Measurements from ENCODE around the gene AFDN. TPM values are rescaled to one million over a fixed set of nuclear protein-coding genes. Genes with fewer than 3 reads are reported as not detected.

AFDN gene
- total RNA-seq, 1 donor from 2014 or later: 357 TPM

DNA sequence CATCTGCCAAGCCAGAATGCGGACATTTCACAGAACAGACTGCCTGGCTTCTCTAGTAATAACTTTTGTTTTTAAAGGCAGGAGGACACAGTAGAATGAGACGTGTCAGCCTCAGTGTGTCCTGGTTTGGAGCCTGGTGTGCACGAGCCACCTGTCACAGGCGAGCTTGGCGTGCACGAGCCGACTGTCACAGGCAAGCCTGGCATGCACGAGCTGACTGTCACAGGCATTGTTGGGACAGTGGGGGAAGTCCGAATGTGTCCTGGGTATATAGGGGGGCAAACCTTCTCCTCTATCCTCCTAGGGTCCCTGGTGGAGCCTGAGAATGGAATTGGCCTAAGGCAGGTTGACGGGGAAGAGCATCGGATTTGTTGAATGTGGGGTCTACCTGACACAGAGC is 178.2 kb downstream of the AFDN start:
- Mint-ChIP-seq H3K27ac (no peak overlapping the region), H3K4me3 (no peak overlapping the region), H3K4me1 (no peaks in the 10 kb centered on the region), H3K9me3 (peaks cover 21% of the 10 kb centered on the region), H3K36me3 (no peaks in the 10 kb centered on the region), H3K27me3 (ENCODE audit: insufficient read depth, low read depth) (peaks cover 6% of the 10 kb centered on the region)
- Histone ChIP-seq H3K79me2 (ENCODE audit: low read depth) (no peaks in the 10 kb centered on the region), H3K4me3 (no peak overlapping the region), H3K9ac (no peak overlapping the region), H4K20me1 (ENCODE audit: low read depth) (no peaks in the 10 kb centered on the region), H3K27me3 (no peaks in the 10 kb centered on the region), H3K4me1 (peaks cover 4% of the 10 kb centered on the region), H3F3A (ENCODE audit: low read depth) (no peaks in the 10 kb centered on the region), H3K27ac (no peak overlapping the region), H3K9me3 (ENCODE audit: low read depth) (peaks cover 7% of the 10 kb centered on the region), H3K4me2 (no peak overlapping the region), H2AFZ (replicated peaks) (no peak overlapping the region), H3K36me3 (no peaks in the 10 kb centered on the region)
- DNase-seq (ENCODE audit: low spot score): no peak
- TF ChIP-seq EZH2phosphoT487 (IDR thresholded peaks at IDR 0.05): no peak
- TF ChIP-seq CTCF (IDR thresholded peaks at IDR 0.05): no peak
- no peak for TF ChIP-seq EZH2 (IDR thresholded peaks at IDR 0.05)

GRCh38 chr6:168005796-168006195 is 179.1 kb downstream of the AFDN start:
- no peak for TF ChIP-seq EZH2phosphoT487 (IDR thresholded peaks at IDR 0.05)
- TF ChIP-seq CTCF (IDR thresholded peaks at IDR 0.05): no peak
- no peak for TF ChIP-seq EZH2 (IDR thresholded peaks at IDR 0.05)
- Histone ChIP-seq H3K4me3 (no peak overlapping the region), H3F3A (ENCODE audit: low read depth) (no peaks in the 10 kb centered on the region), H3K4me2 (no peak overlapping the region), H3K27me3 (no peaks in the 10 kb centered on the region), H3K79me2 (ENCODE audit: low read depth) (no peaks in the 10 kb centered on the region), H4K20me1 (ENCODE audit: low read depth) (no peaks in the 10 kb centered on the region), H2AFZ (replicated peaks) (no peak overlapping the region), H3K9me3 (ENCODE audit: low read depth) (peaks cover 8% of the 10 kb centered on the region), H3K9ac (no peak overlapping the region), H3K27ac (no peak overlapping the region), H3K36me3 (no peaks in the 10 kb centered on the region), H3K4me1 (peaks cover 4% of the 10 kb centered on the region)
- H3K27ac Mint-ChIP-seq: no peak overlapping the region
- no peak for DNase-seq (ENCODE audit: low spot score)
- H3K36me3 Mint-ChIP-seq: no peaks in the 10 kb centered on the region
- peaks cover 6% of the 10 kb centered on the region for H3K27me3 Mint-ChIP-seq (ENCODE audit: insufficient read depth, low read depth)
- no peak overlapping the region for H3K4me3 Mint-ChIP-seq
- H3K9me3 Mint-ChIP-seq: peaks cover 26% of the 10 kb centered on the region
- no peaks in the 10 kb centered on the region for H3K4me1 Mint-ChIP-seq

DNA sequence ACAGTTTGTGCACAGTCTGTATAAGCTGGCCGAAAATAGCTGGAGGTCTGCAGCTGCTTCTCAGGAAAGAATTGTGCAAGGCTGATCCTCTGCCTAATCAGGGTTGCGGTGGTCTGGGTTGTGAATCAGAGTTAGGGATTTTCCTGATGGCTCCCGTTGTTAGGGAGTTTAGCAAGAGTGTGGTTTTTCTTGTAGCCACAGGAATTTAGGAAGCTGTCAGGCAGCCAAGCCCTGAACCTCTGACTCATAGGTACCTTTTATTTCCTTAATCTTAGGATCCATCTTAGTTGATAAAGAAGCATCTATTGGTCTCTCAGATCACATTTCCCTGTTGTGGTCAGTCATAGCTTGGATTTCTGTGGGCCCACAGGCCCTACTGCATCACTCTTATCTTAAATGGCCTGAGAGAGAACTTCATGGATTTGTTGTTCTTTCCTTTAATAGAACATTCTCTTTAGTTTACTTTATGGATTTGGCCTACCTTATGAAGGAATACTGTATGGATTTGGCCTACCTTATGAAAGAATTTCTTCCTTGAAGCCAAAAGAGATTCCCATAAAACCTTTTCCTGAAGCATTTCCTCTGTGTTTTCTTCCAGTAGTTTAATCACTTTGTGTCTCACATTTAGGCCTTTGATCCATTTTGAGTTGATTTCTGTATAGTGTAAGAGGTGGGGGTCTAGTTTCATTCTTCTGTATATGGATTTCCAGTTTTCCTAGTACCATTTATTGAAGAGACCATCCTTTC is 181.1 kb downstream of the AFDN start:
- Histone ChIP-seq H3K4me2 (no peak overlapping the region), H2AFZ (replicated peaks) (peak overlapping the region; percentile 9), H3F3A (ENCODE audit: low read depth) (no peaks in the 10 kb centered on the region), H3K9me3 (ENCODE audit: low read depth) (peaks cover 19% of the 10 kb centered on the region), H3K27ac (no peak overlapping the region), H3K36me3 (no peaks in the 10 kb centered on the region), H3K27me3 (no peaks in the 10 kb centered on the region), H3K9ac (no peak overlapping the region), H4K20me1 (ENCODE audit: low read depth) (no peaks in the 10 kb centered on the region), H3K79me2 (ENCODE audit: low read depth) (no peaks in the 10 kb centered on the region), H3K4me3 (no peak overlapping the region), H3K4me1 (peaks cover 4% of the 10 kb centered on the region)
- H3K36me3 Mint-ChIP-seq: no peaks in the 10 kb centered on the region
- peaks cover 39% of the 10 kb centered on the region for H3K9me3 Mint-ChIP-seq
- DNase-seq (ENCODE audit: low spot score): no peak
- H3K27ac Mint-ChIP-seq: no peak overlapping the region
- no peaks in the 10 kb centered on the region for H3K4me1 Mint-ChIP-seq
- no peak for TF ChIP-seq EZH2 (IDR thresholded peaks at IDR 0.05)
- TF ChIP-seq CTCF (IDR thresholded peaks at IDR 0.05): no peak
- TF ChIP-seq EZH2phosphoT487 (IDR thresholded peaks at IDR 0.05): no peak
- H3K27me3 Mint-ChIP-seq (ENCODE audit: insufficient read depth, low read depth): peaks cover 4% of the 10 kb centered on the region
- no peak overlapping the region for H3K4me3 Mint-ChIP-seq

Measured in neural progenitor cell (in vitro differentiated cells).